HUES6 (cell line): ENCODE measurements around the gene DOK1.

ENCODE experiments used
- H3K27ac ChIP-seq: 2 replicates; pipeline ENCODE4 v1.7.0; 2013; ENCODE audit warnings: low read depth, mild to moderate bottlenecking, low read length, inconsistent platforms
- H3K27me3 ChIP-seq: 2 replicates; pipeline ENCODE4 v1.6.1; 2013; ENCODE audit warnings: low read length; ENCODE audit not compliant: control insufficient read depth, insufficient read depth
- H3K36me3 ChIP-seq: 2 replicates; pipeline ENCODE4 v1.6.1; 2013; ENCODE audit warnings: low read length; ENCODE audit not compliant: control insufficient read depth, insufficient read depth
- H3K4me1 ChIP-seq: 2 replicates; pipeline ENCODE4 v1.6.1; 2013; ENCODE audit warnings: low read length; ENCODE audit not compliant: control insufficient read depth, insufficient read depth
- H3K4me3 ChIP-seq: 2 replicates; pipeline ENCODE4 v1.5.1; 2013; ENCODE audit warnings: low read depth, low read length
- H3K9ac ChIP-seq: one replicate; pipeline ENCODE4 v1.6.1; 2013; ENCODE audit warnings: mild to moderate bottlenecking, low read length
- H3K9me3 ChIP-seq: 2 replicates; pipeline ENCODE4 v1.6.1; 2013; ENCODE audit warnings: low read depth, low read length; ENCODE audit not compliant: control insufficient read depth, insufficient read depth

DOK1 gene

DNA sequence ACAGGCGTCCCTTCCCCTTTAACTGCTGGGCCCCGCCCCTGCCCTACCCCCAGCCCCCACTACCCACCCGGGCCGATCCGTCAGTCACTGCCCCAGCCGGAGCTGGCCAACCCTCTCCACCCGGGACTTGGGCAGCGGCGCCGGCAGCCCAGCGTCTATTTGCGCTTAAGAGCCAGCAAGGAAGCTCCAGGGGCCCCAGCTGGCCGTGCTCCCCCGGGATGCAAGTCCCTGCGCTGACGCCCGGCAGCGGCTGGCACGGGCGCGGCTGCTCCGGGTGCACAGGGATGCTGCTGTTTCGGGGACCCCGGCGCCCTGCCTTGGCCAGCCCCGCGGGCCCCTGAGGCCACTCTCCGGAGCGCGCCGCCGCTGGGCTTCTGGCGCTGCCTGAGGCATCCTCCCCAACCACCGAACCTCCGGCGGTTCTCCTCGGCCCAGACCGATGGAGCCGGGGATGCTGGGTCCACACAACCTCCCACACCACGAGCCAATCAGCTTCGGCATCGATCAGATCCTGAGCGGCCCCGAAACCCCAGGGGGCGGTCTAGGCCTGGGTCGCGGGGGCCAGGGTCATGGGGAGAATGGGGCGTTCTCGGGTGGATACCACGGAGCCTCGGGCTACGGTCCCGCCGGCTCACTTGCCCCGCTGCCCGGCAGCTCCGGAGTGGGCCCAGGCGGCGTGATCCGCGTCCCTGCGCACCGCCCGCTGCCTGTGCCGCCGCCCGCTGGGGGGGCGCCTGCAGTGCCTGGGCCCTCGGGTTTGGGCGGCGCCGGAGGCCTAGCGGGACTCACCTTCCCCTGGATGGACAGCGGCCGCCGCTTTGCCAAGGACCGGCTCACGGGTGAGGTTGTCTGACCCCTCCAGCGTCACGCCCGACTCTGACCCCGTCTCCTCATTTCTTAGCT lies 39.9 kb upstream of the DOK1 start, which contains the start of gene TLX2:
Gene TLX2, plus strand, starts transcription at position 83 of the 903 bp plus-strand sequence. Its CDS starts 357 bp downstream, at position 440.
- Histone ChIP-seq H3K27ac (no peak within 1 kb of the TSS), H3K9ac (no peak within 1 kb of the TSS), H3K9me3 (peaks cover 3% of the 10 kb centered on the region; the same call in 1 of the 2 replicates), H3K36me3 (no peaks in the 10 kb centered on the region), H3K27me3 (peaks cover 100% of the 10 kb centered on the region), H3K4me1 (peaks cover 20% of the 10 kb centered on the region), H3K4me3 (peak within 1 kb of the TSS; percentile 57)

GRCh38 chr2:74515271-74515980 lies 39.1 kb upstream of the DOK1 start:
- Histone ChIP-seq H3K27ac (no peak overlapping the region), H3K4me3 (peak overlapping the region; percentile 57), H3K9me3 (peaks cover 3% of the 10 kb centered on the region; the same call in 1 of the 2 replicates), H3K27me3 (peaks cover 100% of the 10 kb centered on the region), H3K9ac (no peak overlapping the region), H3K36me3 (no peaks in the 10 kb centered on the region), H3K4me1 (peaks cover 20% of the 10 kb centered on the region)

GRCh38 chr2:74515981-74516633 lies 38.4 kb upstream of the DOK1 start:
- no peak overlapping the region for H3K9ac ChIP-seq
- H3K27ac ChIP-seq = no peak overlapping the region
- peaks cover 20% of the 10 kb centered on the region for H3K4me1 ChIP-seq
- no peaks in the 10 kb centered on the region for H3K36me3 ChIP-seq
- H3K4me3 ChIP-seq = peak overlapping the region; percentile 57
- H3K9me3 ChIP-seq = peaks cover 3% of the 10 kb centered on the region; the same call in 1 of the 2 replicates
- peaks cover 98% of the 10 kb centered on the region for H3K27me3 ChIP-seq

DNA sequence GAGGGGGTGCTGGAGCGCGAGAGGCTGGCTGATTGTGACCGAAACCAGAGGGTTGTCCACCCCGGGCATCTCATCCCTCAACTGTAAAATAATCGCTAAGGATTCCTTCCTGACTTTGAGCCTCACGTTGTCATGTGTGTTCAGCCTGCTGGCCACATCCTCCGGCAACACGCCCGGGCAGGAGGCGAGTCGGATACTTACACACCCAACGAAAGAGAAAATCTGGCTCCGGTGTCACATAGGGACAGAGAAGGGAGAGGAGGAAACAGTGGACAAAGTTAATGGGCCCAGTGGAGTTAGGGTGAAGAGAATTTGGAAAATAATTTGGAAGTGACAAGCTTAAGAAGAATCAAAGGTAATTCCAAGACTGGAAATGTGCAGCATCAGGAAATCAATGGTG lies 37.9 kb upstream of the DOK1 start:
- Histone ChIP-seq H3K9ac (no peak overlapping the region), H3K27ac (no peak overlapping the region), H3K4me3 (no peak overlapping the region; the same call in 1 of the 2 replicates), H3K36me3 (no peaks in the 10 kb centered on the region), H3K4me1 (peaks cover 20% of the 10 kb centered on the region), H3K9me3 (peaks cover 3% of the 10 kb centered on the region; the same call in 1 of the 2 replicates), H3K27me3 (peaks cover 98% of the 10 kb centered on the region)

GRCh38 chr2:74522516-74522915 lies 32.0 kb upstream of the DOK1 start:
- Histone ChIP-seq H3K9me3 (no peaks in the 10 kb centered on the region), H3K27me3 (peaks cover 56% of the 10 kb centered on the region), H3K27ac (no peak overlapping the region), H3K9ac (no peak overlapping the region), H3K4me3 (no peak overlapping the region), H3K4me1 (peaks cover 3% of the 10 kb centered on the region; the same call in 1 of the 2 replicates), H3K36me3 (peaks cover 18% of the 10 kb centered on the region)

DNA sequence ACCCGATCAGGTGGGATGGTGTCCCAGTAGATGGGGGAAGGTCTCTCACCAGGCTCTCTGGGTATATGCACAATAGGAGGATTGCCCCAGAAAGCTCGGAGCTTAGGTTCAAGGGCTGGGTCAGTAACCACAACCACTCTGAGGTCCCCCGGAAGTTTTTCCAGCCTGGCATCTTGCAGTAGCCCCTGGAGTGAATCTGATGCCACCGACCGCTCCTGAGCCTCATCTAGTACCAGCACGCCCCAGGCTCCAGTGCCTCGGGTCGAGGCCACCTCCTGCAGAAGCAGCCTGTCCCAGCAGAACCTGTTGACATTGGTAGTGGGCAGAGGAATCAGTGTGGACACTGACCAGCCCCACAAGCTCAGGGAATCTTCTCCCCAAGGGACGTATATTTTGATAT lies 30.5 kb upstream of the DOK1 start:
- no peak overlapping the region for H3K9ac ChIP-seq
- peaks cover 42% of the 10 kb centered on the region for H3K27me3 ChIP-seq
- H3K36me3 ChIP-seq = peaks cover 27% of the 10 kb centered on the region
- H3K4me1 ChIP-seq = peaks cover 7% of the 10 kb centered on the region
- no peaks in the 10 kb centered on the region for H3K9me3 ChIP-seq
- H3K27ac ChIP-seq = no peak overlapping the region
- H3K4me3 ChIP-seq = no peak overlapping the region

DNA sequence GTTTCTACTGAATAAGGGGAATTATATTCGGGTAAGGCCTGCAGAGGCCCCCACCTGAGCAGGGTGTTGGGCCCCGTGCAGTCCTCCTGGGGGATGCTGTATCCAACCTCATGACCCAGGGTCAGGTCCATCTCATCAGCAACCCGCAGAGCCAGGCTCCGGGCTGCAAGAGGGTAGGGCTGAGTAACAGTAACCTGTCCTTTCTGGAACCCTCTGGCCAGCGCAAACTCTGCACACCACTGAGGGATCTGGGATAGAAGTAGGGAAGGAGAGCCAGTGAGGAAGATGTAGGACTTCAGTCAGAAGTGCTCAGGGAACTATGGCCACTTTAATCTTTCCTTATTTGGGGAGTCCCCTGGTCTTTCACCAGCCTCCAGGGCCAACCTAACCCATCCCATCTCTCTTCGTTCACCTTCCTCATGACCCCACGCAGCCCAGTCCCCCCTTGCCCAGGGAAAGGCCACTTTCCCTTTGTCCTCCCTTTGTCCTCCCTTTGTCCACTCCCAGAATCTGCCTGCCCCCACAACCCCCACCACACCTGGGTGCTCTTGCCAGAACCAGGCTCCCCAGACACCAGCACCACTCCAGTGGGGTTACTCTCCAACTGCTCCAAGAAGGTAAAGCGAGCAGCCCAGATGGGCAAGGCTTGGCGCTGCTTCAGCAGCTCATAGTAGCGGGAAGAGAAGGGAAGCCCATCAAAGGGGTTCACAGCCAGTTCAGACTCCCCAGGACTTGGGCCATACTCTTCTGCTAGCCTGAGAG lies 29.4 kb upstream of the DOK1 start:
- Histone ChIP-seq H3K4me3 (no peak overlapping the region), H3K27ac (no peak overlapping the region), H3K36me3 (peaks cover 27% of the 10 kb centered on the region), H3K9ac (no peak overlapping the region), H3K9me3 (no peaks in the 10 kb centered on the region), H3K4me1 (peaks cover 7% of the 10 kb centered on the region), H3K27me3 (peaks cover 30% of the 10 kb centered on the region)

GRCh38 chr2:74525717-74526648 lies 28.5 kb upstream of the DOK1 start, which contains the start of gene DQX1:
Gene DQX1 (minus strand): TSS chr2:74526231. CDS start chr2:74525729, 502 bp downstream.
- Histone ChIP-seq H3K27ac (no peak within 1 kb of the TSS), H3K4me3 (no peak within 1 kb of the TSS)

GRCh38 chr2:74526649-74527230 lies 27.8 kb upstream of the DOK1 start:
- no peak overlapping the region for H3K27ac ChIP-seq
- no peak overlapping the region for H3K4me3 ChIP-seq
- H3K9me3 ChIP-seq = no peaks in the 10 kb centered on the region
- H3K27me3 ChIP-seq = peaks cover 16% of the 10 kb centered on the region; the same call in 1 of the 2 replicates
- H3K4me1 ChIP-seq = peaks cover 12% of the 10 kb centered on the region
- H3K36me3 ChIP-seq = peaks cover 31% of the 10 kb centered on the region
- H3K9ac ChIP-seq = no peak overlapping the region

More at GRCh38 chr2:74525717-74526648, 28.5 kb upstream of the DOK1 start, which contains the start of gene DQX1:
- Histone ChIP-seq H3K36me3 (peaks cover 27% of the 10 kb centered on the region), H3K9ac (no peak within 1 kb of the TSS), H3K4me1 (peaks cover 12% of the 10 kb centered on the region), H3K9me3 (no peaks in the 10 kb centered on the region), H3K27me3 (peaks cover 23% of the 10 kb centered on the region)
